Heart left ventricle (tissue), 13 donors: ENCODE data around the gene MRPL4.

ENCODE experiments used
- CTCF ChIP-seq, 12 donors: fragments of 200-600 bp; sonication (generic) in 4 of 12; IDR thresholded peaks; one replicate each; pipeline versions ENCODE4 v1.5.0 to v1.8.0; 2018 to 2022; ENCODE audit warnings: antibody characterized with exemption in 12 of 12, mild to moderate bottlenecking in 5 of 12
- POLR2A ChIP-seq, 2 donors: fragments of 450-650 bp; IDR thresholded peaks; one replicate each; pipeline ENCODE4 v1.6.1; 2017; ENCODE audit warnings: antibody characterized with exemption in 2 of 2, mild to moderate bottlenecking in 2 of 2, moderate library complexity in 2 of 2
- donor health status: ischemic (EF 13 %, LVEDD 7.1; RV severe dilation, severe dysfunction).
- donor health status: DM: no; HTN: yes; CAD: no.
- donor health status: DM: no; HTN: no; CAD: no.
- donor health status: ischemic (EF 25% LVEDD 6.9; RV normal size, moderate dysfunction).
- donor health status: ischemic (EF 25% LVEDD 5.7; RV mildly dilated, moderate dysfunction).
- donor health status: ischemic (EF 35%, LVEDD 5.7; RV mildly dilated, moderate dysfunction).
- donor health status: nonischemic (EF 11% LVEDD 7.7; RV severe dilation, severe dysfunction).
- donor health status: DM: yes; HTN: yes; CAD: no.
- donor health status: PGD.
- donor health status: ischemic (EF 29% LVEDD 5.4; RV normal size, mild dysfunction).
- donor health status: nonischemic (EF 23%, LVEDD 6.1; RV moderate dilation, normal function).

- TF ChIP-seq CTCF (IDR thresholded peaks at IDR 0.05): no peak
- TF ChIP-seq POLR2A (IDR thresholded peaks at IDR 0.05): no peak
Measured at GRCh38 chr19:10228393-10228792, 23.6 kb upstream of the MRPL4 start.
